Uterus (tissue), 4 donors: ENCODE results near the gene ALOXE3. TPM values are rescaled to one million over a fixed set of nuclear protein-coding genes. Genes with fewer than 3 reads are reported as not detected.

Experiments used
- DNase-seq, 2 donors: peaks; one replicate each; pipeline ENCODE4 v3.0.0-alpha.2; 2019 to 2020
- H3K27ac ChIP-seq, 2 donors: fragments of 200-600 bp; sonication (generic); 1 replicate in 1 of 2; 2 replicates in 1 of 2; pipeline ENCODE4 v1.5.1; 2016 to 2018
- H3K27me3 ChIP-seq, 2 donors: fragments of 200-600 bp; sonication (generic); one replicate each; pipeline ENCODE4 v1.5.1; 2018 to 2019; ENCODE audit warnings: control low read depth in 1 of 2
- H3K36me3 ChIP-seq, 2 donors: fragments of 200-600 bp; sonication (generic); one replicate each; pipeline ENCODE4 v1.5.1; 2019; ENCODE audit warnings: control low read depth in 1 of 2
- H3K4me1 ChIP-seq, 2 donors: fragments of 200-600 bp; sonication (generic); one replicate each; pipeline ENCODE4 v1.5.1; 2018 to 2019; ENCODE audit warnings: control low read depth in 1 of 2
- H3K4me3 ChIP-seq, 2 donors: fragments of 200-600 bp; sonication (generic); 1 replicate in 1 of 2; 2 replicates in 1 of 2; pipeline ENCODE4 v1.5.1; 2018 to 2019; ENCODE audit warnings: mild to moderate bottlenecking in 1 of 2
- H3K9me3 ChIP-seq, 2 donors: fragments of 200-600 bp; sonication (generic); one replicate each; pipeline ENCODE4 v1.5.1; 2019; ENCODE audit warnings: control low read depth in 1 of 2
- POLR2A ChIP-seq, 2 donors: fragments of 450-650 bp; IDR thresholded peaks; one replicate each; pipeline ENCODE4 v1.6.1; 2016; ENCODE audit warnings: antibody characterized with exemption in 2 of 2, mild to moderate bottlenecking in 1 of 2, moderate library complexity in 1 of 2
- intact Hi-C: fragments of 100-400 bp; cut with DNase I; formaldehyde crosslinking; loops from one replicate; pipeline ENCODE4 v1.15.1; 2023; ENCODE audit warnings: low total_unique reads
- total RNA-seq, 4 donors: library from RNA; depleted of rRNA in 3 of 4; stranded (reverse); fragments of >200 nt in 3 of 4; gene quantifications; one replicate each; pipeline versions ENCODE4 v1.1.0 to v1.2.4, GENCODE V29; 2014 to 2023
- TF ChIP-seq, protein P1 (sequence below), 4 experiments: fragments of 200-600 bp in 2 of 4; fragments of 450-650 bp in 2 of 4; sonication (generic) in 2 of 4; IDR thresholded peaks; one replicate each; pipeline ENCODE4 v1.5.1; 2016 to 2019; ENCODE audit warnings: antibody characterized with exemption in 4 of 4, mild to moderate bottlenecking in 2 of 4, moderate library complexity in 1 of 4
- donor health status: DM: yes; HTN: yes; CAD: no.

ALOXE3 gene
- total RNA-seq, 4 donors from 2014 or later: 0.26 TPM; not detected in 3

DNA sequence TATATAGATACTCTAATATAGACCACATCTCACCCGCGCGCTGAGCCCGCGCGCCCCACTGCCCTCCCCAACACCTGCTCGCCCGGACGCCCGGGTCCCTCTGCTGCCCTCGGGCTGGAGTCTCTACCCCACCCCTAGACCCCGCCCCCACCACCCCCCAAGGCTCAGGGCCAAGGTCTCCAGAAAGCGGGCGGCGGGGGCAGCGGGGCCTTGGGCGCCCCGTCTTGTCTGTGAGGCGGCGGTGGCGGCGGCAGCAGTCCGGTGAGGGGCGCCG, 3.0 kb upstream of the ALOXE3 start:
- DNase-seq: no peak
- intact Hi-C loops: loop anchor here (10.0 kb wide), 1 partner anchor 63 kb away; no protein-coding TSS in a partner anchor
- TF ChIP-seq, protein P1, sequence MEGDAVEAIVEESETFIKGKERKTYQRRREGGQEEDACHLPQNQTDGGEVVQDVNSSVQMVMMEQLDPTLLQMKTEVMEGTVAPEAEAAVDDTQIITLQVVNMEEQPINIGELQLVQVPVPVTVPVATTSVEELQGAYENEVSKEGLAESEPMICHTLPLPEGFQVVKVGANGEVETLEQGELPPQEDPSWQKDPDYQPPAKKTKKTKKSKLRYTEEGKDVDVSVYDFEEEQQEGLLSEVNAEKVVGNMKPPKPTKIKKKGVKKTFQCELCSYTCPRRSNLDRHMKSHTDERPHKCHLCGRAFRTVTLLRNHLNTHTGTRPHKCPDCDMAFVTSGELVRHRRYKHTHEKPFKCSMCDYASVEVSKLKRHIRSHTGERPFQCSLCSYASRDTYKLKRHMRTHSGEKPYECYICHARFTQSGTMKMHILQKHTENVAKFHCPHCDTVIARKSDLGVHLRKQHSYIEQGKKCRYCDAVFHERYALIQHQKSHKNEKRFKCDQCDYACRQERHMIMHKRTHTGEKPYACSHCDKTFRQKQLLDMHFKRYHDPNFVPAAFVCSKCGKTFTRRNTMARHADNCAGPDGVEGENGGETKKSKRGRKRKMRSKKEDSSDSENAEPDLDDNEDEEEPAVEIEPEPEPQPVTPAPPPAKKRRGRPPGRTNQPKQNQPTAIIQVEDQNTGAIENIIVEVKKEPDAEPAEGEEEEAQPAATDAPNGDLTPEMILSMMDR (IDR thresholded peaks at IDR 0.05): no peak
- TF ChIP-seq POLR2A (IDR thresholded peaks at IDR 0.05): no peak
- no peaks in the 10 kb centered on the region for H3K9me3 ChIP-seq
- no peaks in the 10 kb centered on the region for H3K27me3 ChIP-seq
- peak overlapping the region; percentile 43 to 50 for H3K4me3 ChIP-seq
- no peaks in the 10 kb centered on the region for H3K36me3 ChIP-seq
- peak overlapping the region; percentile 34 to 82 for H3K27ac ChIP-seq
- peaks cover 0 to 45% of the 10 kb centered on the region in 2 donors for H3K4me1 ChIP-seq

DNA sequence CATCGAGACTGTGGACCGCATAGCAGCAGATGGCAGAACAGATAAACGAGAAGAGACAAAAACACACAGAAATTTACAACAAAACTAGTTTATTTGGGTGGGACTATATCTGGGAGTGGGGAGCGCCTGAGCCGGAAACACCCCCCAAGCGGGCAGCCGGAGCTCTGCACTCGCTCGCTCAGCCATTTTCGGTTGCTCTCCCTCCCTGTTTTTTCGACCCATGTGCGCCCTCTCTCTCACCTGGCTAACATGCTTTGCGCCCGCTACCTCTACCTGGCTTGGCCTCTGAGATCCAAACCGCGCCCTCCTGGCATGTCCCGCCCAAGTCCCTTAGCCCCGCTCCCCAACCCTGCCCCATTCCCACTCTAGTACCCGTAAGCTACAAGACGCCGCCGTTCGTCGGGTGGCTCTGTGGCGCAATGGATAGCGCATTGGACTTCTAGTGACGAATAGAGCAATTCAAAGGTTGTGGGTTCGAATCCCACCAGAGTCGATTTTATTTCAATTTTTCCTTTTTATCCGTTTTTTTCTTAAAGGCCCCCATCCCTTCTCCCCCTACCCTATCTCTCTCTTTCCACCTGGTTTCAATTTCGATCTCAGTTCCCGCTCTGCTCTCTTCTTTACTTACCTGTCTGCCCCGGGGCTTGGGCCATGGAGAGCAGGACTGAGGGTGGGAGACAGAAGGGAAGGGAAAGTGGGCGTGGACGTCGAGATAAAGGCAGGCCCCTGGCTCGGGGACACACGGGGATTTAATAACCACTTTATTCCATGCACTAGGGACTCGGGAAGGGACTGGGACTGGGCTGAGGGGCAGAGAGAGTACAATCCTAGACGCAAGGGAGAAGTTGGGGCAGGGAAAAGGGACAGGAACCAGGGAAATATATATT, 2.4 kb upstream of the ALOXE3 start:
- peaks cover 0 to 45% of the 10 kb centered on the region in 2 donors for H3K4me1 ChIP-seq
- H3K36me3 ChIP-seq: no peaks in the 10 kb centered on the region
- H3K9me3 ChIP-seq: no peaks in the 10 kb centered on the region
- no peaks in the 10 kb centered on the region for H3K27me3 ChIP-seq
- no peak for TF ChIP-seq POLR2A (IDR thresholded peaks at IDR 0.05)
- TF ChIP-seq, protein P1 (IDR thresholded peaks at IDR 0.05): peak in 2 of 4 experiments; percentile 40 to 43
- peak overlapping the region; percentile 7 to 50 for H3K4me3 ChIP-seq
- intact Hi-C loops: loop anchor here (10.0 kb wide), 1 partner anchor 64 kb away; no protein-coding TSS in a partner anchor
- H3K27ac ChIP-seq: peak overlapping the region; percentile 82 to 98
- DNase-seq: peak; percentile 58 to 59

DNA sequence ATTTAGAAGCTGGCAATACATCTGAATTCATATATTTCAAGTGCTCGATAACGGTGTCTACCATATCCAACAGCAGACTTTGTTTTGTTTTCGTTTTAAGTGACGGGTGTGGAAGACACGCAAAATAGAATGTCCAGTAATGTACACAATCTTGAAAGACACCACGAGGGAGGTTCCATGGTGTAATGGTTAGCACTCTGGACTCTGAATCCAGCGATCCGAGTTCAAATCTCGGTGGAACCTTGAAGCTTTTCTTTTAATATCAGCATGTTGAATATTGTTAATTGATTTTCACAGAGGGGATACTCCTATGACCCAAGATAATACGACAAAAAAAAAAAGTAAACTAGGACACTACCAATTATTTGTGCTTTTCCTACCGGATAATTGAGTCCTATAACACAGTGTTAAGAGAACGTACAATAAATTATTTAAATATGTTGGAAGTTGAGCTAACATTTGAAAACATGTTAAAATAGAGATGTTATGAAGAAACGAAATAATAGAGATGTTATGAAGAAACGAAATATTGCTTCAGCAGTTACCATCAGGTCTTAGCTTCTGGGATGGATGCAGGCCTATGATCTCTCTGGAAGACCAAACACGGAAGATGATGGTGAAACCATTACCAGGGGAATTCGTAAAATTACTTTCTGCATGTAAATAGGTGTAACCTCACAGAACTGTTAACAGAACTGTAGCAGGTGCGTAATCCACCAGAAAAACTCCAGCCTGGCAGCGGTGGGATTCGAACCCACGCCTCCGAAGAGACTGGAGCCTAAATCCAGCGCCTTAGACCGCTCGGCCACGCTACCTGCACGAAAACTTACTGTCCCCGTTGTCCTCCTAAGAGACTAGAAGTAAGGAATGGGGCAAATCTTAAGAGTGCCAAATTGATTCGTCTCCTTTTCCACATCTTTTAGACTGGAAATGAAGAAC, 1.5 kb upstream of the ALOXE3 start:
- Histone ChIP-seq H3K27ac (peak overlapping the region; percentile 85 to 98), H3K4me3 (peak overlapping the region; percentile 50 to 62), H3K4me1 (peaks cover 0 to 39% of the 10 kb centered on the region in 2 donors), H3K9me3 (no peaks in the 10 kb centered on the region), H3K36me3 (no peaks in the 10 kb centered on the region), H3K27me3 (no peaks in the 10 kb centered on the region)
- intact Hi-C loops: loop anchor here (10.0 kb wide), 1 partner anchor 65 kb away; no protein-coding TSS in a partner anchor
- TF ChIP-seq, protein P1 (IDR thresholded peaks at IDR 0.05): peak in 1 of 4 experiments; percentile 4
- TF ChIP-seq POLR2A (IDR thresholded peaks at IDR 0.05): no peak
- DNase-seq: peak; percentile 78 to 82

DNA sequence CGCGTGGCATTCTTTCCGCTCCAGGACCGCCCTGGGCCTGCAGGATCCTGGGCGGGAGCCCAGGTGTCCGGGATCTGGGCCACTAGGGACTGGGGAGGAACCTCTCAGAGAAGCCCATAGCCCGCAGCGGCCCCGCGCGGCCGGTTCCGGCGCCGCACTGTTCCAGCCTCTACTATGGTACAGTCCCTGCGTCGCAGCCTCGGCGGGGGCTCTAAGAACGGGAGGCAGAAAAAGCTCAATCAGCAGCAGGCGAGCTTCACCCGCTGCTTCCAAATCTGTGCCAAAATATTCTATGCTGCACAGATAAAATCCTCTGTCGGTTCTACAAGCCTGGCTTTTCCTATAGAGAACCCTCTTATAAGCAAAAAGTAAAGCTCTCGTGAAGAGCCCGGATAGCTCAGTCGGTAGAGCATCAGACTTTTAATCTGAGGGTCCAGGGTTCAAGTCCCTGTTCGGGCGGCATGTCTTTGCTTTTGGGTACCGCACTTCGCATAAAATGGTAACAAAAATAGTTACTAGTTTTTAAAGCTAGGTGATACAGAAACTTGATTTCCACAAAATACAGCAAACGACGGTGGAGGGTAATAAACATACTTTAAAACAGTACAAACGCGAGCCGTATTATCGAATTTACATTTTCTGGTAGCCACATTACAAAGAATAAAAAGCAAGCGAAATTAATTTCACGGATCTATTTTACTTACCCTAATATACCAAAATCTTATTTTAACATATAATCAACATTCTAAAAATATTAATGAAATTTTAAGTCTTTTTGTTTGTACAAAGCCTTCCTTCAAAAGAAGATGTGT, 661 bp upstream of the ALOXE3 start:
- no peak for TF ChIP-seq POLR2A (IDR thresholded peaks at IDR 0.05)
- TF ChIP-seq, protein P1 (IDR thresholded peaks at IDR 0.05): peak; percentile 86 to 93 (median 88)
- intact Hi-C loops: no loop called here
- no peaks in the 10 kb centered on the region for H3K9me3 ChIP-seq
- H3K27me3 ChIP-seq: no peaks in the 10 kb centered on the region
- H3K36me3 ChIP-seq: no peaks in the 10 kb centered on the region
- H3K27ac ChIP-seq: peak overlapping the region; percentile 85 to 98
- peak; percentile 88 to 90 for DNase-seq
- H3K4me3 ChIP-seq: peak overlapping the region; percentile 45 to 62
- H3K4me1 ChIP-seq: peaks cover 0 to 31% of the 10 kb centered on the region in 2 donors
